ENCODE results near the gene ABHD17A.
A peak's percentile ranks its signal among the peaks of the same experiment; 100 is the strongest.

Gene ABHD17A

DNA sequence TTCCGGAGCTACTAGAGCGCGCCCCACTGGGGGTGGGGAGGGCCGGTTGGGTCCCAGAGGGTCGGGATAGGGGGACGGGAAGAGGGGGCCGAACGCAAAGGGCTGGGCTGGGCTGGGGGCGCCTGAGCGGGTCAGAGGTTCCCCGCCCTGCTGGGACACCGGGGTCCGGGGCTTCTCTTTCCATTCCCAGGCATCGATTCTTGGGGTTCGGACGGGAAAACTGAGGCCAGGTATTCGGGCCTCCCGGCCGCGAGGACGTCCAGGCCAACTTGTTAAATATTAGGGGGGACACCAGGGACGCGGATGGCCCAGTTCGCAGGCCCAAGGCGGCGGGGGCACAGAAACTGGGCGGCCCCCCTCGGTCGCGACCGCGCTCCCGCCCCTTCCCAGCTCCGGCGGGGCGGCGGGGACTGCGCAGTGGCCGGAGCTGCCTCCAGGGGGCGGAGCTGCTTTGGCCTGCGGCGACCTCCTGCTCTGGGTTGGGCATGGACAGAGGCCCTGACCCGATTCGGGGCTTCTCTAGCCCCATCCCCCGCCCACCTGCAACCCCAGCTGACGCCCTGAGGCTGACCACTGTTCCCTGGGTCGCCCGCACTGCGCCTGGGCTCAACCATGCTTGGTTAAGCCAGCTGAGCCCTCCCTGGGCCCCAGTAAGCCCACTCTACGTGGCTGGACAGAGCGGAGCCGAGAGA lies 20.7 kb downstream of the ABHD17A start:
- DNase-seq (ENCODE audit: low read depth in 2 of 2), result no peak

- peak; percentile 88 to 89 for DNase-seq (ENCODE audit: low read depth in 2 of 2)
These were observed 21.4 kb downstream of the ABHD17A start for GRCh38 chr19:1863638-1864479.

DNA sequence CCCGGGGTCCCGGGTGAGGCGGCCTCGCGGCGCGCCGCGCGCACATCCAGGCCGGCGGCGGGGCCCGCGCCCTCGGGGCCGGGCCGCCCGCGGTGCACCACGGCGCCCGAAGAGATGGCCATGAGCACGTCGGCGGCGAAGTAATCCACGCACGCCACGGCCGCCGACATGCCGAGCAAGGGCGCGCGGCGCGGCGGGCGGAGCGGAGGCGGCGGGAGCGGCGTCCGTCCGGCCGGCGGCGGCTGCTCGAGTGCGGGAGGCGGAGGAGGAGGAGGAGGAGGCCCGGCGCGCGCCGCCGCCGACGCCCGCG lies 22.0 kb downstream of the ABHD17A start, which contains the start of gene KLF16:
TSS of gene KLF16 (minus strand) at position 252 of the 310 bp plus-strand sequence. CDS start at position 170, 82 bp downstream.
- DNase-seq (ENCODE audit: low read depth in 2 of 2), result no peak

DNA sequence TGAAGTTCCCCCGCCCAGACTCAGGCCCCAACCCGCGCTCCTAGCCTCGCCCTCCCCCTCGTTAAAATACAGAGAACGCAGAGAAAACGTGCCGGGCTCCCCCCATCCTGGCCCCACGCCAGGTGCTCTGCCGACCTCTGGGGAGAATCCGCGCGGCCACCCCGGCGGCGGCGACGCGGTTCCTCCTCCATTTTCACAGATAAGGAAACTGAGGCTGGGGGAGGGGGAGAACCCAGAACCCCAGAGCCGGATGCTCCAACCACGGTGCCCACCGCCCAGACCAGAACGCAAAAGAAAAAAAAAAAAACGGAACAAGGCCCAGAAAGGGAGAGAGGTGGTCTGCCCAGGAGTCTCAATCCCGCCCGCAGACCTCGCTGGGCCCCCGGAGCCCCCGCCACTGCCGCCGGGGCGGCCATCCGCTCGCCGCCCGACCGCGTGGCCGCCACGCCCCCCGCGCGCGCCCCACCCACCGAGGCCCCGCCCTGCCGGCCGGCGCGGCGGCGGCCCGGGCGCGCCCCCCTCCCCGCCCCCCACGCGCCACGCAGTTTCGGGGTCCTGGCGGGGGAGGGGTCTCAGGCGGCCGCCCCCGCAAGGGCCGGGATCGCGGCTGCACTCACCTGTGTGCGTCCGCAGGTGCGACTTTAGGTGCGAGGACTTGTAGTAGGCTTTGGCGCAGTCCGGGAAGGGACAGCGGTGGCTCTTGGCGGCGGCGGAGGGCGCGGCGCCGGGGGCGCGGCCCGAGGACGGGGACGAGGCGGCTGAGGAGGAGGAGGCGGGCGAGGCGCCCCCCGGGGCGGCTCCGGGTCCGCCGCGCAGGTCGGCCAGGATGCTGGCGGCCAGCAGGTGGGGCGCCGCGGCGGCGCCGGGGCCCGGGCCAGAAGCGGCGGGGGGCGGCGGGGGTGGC lies 22.6 kb downstream of the ABHD17A start:
- DNase-seq (ENCODE audit: low read depth in 2 of 2), result no peak

DNA sequence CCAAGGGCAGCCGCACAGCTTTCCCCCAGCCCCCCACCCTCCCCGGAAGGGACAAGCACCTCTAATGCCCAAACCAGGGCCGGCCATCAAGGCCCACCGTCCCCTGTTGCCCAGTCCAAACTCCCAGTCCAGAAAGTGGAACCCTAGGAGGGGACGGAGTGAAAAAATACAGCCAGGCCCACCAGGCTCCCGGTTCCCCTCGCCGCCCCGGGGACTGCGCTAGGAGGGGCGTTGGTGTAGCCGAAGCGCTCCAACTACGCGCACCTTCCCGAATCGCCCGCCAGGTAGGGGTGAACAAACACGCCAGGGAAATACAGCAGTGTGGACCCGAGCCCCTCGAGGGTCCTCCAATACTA lies 23.2 kb downstream of the ABHD17A start:
- no peak for DNase-seq (ENCODE audit: low read depth in 2 of 2)

DNA sequence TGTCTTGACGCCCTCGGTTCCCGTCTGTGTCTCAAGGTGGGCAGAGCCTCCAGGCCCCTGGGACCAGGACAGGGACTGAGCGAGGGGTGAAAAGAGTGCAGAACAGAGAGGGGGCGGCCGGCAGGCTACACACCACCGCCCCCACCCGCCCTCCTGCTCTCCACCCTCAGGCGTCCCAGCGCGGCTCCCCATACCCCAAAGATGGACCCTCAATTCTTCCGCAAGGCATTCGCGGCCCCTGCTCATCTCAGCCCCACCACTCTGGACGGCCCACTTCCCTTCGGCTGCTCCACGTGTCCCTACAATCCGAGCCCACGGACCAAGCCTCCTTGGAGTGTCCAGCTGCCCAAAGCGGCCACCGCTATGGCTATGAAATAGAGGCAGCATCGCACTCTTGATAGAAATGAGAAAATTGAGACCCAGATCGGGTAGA lies 23.7 kb downstream of the ABHD17A start:
- DNase-seq (ENCODE audit: low read depth in 2 of 2), result no peak

DNA sequence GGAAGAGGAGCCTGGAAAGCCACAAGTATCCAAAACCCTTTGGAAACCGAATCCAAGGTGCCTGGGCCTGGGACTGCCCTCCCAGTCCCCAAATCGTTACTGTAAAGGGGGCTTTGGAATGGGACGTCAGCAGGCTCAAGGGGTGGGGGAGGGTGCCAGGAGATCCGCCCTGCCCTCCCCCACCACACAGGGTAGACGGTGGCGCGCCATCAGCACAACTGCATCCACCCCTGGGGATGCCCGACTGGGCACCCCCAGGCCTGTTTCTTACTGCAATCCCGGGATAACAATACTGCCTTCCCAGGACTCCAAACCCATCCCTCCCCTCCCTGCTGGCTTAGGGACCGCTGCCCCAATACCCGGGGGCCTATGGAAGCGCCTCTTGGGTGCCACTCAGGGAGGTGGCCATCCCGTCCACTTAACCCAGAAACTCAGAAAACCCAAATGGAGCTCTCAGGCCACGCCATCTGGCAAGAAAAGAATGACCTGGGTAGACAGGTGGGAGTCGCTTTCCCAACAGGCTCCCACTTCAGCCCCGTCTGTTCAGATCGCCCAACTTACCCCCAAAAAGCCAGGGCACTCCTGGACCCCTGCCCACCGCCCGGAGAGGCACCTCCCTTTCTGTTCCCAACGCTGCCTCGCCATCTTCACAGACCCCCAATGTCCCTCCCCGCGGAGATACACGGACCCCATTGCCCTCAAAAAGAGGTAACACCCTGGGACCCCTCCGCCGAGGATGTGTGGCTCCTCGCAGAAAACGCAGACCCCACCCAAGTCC lies 24.3 kb downstream of the ABHD17A start:
- no peak for DNase-seq (ENCODE audit: low read depth in 2 of 2)

DNA sequence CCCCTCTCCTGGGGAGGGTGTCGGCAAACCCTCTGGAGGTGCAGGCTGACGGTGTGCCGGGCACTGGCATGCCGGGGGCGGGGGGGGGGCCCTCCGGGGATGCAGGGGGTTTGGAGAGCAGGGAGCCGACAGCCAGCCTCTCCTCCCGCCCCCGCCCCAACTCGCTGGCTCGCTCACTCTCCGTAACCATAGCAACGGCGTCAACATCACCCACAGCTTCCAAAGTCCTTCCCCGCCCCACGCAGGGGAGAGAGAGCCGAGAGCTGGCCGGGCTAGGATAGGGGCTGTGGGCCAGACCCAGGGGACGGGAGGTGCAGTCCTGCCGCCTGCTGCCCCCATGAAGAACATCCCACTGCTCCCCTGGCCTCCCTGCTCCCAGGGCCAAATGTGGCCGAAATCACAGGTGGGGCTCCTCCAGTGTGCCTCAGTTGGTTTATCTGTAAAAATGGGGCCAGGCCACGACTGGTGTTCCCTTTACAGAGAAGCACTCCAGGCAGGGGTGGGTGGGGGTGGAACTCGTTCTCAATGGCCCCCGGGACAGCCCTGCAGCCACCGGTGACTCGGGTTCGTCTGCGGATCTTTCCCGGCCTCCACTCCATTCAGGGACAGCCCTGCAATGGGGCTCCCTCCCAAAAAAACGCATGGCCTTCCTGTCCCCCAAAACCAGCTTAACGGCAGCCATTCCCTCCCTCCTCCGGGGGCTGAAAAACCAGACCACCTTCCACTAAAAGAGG lies 25.1 kb downstream of the ABHD17A start:
- no peak for DNase-seq (ENCODE audit: low read depth in 2 of 2)

DNA sequence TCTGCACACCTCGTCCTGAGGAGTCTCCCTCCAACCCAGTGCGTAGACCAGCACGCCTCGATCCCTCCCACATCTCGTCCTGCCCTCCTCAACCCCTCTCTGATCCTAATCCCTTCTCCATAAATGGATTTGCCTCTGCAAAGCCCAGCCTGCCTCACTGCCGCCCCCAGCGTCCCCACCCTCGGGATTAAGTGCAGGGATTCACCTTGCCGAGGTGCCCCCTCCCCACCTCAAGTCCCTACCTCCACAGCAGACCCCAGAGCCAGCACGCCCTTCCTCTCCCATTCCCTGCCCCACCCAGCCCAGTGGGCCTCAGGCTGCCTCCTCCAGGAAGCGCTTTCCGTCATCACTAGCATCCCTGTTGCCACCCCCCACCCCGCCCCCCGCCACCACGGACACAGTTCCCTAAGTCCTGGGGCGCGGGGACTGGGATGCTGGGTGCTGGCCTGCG lies 25.9 kb downstream of the ABHD17A start:
- DNase-seq (ENCODE audit: low read depth in 2 of 2), result no peak

DNA sequence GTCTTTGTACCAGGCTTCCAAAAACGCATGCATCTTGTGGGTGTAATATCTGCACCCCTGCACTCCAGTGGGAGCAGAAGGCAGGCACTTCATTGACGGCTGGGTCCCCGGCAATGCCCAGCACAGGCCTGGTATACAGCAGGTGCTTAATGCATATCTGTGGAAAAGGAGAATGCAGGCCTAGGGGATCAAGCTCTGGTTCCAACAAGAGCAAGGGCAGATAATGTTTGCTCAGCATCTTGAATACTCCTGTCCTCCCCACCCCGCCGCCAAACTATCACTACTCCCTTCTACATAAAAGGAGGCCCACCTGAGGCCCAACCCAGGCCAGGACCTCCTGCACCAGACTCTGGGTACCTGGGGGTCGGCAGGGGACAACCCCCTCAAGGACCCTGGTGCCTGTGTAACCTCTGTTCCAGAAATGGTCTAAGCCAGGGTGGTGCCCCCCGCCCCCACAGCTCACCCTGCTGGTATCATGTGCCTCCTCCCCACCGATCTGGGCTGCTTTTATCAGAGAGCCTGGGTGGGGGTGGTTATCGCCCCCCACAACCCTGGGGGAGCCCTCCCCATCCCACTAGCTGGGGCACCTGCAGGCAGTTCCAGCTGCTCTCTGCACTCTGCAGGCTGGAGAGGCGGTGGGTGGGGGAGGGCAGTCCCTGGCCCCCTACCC lies 26.7 kb downstream of the ABHD17A start:
- DNase-seq (ENCODE audit: low read depth in 2 of 2), result no peak

- DNase-seq (ENCODE audit: low read depth in 2 of 2), result no peak
These were observed 27.5 kb downstream of the ABHD17A start for GRCh38 chr19:1857648-1858326.

GRCh38 chr19:1856698-1857603 lies 28.3 kb downstream of the ABHD17A start:
- DNase-seq (ENCODE audit: low read depth in 2 of 2), result no peak

DNA sequence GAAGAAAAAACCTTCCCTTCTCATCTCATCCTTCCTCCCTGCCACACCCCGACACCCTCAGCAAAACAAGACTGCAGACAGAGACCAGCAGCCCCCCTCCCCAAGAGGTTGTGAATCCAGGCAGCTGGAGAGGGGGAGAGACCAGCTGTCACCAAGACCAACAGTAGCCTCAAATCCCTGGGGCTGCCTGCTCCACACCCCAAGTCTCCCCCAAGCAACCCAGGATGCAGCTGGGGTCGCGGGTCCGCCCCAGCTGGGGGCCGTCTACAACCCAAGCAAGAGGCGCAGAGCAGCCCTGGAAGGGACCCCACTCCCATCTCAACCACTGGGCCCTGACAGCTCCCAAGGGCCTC lies 29.0 kb downstream of the ABHD17A start:
- no peak for DNase-seq (ENCODE audit: low read depth in 2 of 2)

DNA sequence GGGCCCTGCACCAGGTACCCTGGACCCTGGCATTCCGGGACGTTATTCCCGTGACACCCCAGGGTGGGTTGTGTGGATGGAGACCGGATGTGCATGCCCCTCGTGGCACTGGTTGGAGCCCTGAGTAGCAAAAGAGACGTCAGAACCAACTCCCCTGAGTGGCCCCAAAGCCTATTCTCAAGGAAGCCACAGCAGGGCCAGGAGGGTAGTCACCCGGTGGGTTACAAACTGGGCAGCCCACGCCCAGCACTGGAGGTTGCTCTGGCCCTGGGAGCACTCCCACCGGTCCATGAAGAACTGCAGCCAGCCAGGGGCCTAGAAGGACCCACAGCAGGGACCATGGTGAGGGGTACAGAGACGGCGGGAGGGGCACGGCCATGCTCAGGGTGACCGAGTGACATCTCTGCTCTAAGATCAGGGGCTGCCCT lies 29.5 kb downstream of the ABHD17A start:
- no peak for DNase-seq (ENCODE audit: low read depth in 2 of 2)

- DNase-seq (ENCODE audit: low read depth in 2 of 2), result peak in 1 of 2 donors; percentile 80
These were observed 30.1 kb downstream of the ABHD17A start for GRCh38 chr19:1855040-1855827.

GRCh38 chr19:1854542-1855039 lies 30.7 kb downstream of the ABHD17A start:
- no peak for DNase-seq (ENCODE audit: low read depth in 2 of 2)

DNA sequence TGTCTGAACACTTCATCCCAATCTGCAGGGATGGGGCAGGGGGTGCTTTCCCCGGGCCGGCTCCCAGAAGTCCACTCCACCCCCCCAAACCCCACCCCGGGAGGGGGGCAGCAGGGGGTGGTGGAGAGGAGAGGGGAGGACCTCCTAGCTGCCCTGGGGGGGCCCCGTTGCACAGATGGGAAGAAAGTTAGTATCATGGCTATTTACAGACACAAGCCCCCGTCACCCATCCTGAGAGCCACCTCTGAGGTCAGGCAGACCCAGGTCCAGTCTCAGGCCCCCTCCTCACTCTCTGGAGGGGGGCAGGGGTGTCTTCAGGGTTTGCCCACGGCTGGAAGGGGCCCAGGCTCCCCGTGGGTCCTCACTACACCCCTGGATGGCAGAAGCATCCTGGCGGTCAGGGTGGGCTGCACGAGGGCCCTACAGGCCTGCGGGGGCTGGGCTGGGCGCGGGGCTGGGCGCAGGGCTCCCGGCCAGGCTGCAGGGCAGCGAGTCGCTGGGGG lies 31.2 kb downstream of the ABHD17A start:
- DNase-seq (ENCODE audit: low read depth in 2 of 2), result no peak
